Measurements from ENCODE around the gene MBOAT1.

Gene MBOAT1

DNA sequence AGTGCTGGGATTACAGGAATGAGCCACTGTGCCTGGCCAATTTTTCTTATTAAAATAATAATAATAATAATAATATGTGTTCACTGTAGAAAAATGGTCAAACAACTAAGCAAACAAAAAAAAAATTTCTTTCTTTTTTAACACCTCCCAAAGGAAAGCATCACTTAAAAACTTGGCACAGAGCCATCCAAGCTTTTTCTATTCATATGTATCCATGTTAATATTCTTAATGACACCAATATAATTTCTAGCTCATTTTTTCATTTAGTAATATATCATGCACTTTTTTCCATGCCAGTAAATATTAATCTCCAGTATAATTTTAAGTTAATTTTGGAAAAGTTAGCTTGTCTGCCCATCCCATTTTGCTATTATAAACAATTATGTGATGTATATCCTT is 101.8 kb downstream of the MBOAT1 start:
- H3K4me3 Mint-ChIP-seq: no peak overlapping the region
- no peak overlapping the region for H3K27ac Mint-ChIP-seq
- H3K9me3 Mint-ChIP-seq: no peaks in the 10 kb centered on the region
- H3K36me3 Mint-ChIP-seq (ENCODE audit: low read depth): peaks cover 6% of the 10 kb centered on the region
- ATAC-seq (no peak), DNase-seq (no peak)
- H3K4me1 Mint-ChIP-seq: no peaks in the 10 kb centered on the region
- H3K27me3 Mint-ChIP-seq: no peaks in the 10 kb centered on the region

DNA sequence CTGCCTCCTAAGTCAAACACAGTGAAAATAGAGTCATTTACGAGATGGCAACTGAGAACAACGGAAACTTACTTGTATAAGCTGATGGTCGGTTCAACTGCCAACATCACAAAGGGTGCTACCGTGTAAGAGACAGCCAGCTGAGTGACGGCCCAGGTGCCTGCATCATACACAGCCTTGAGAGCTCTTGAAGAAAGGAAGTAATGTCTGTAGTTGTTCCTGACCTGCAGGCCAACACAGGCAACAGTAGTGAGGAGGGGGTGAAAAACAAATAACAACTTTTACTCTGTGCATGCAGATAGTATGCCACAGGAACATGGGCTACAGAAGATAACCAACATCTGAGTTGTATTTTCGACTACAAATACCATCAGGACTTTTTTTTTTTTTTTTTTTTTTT is 102.7 kb downstream of the MBOAT1 start:
- no peaks in the 10 kb centered on the region for H3K9me3 Mint-ChIP-seq
- ATAC-seq: no peak
- no peaks in the 10 kb centered on the region for H3K4me1 Mint-ChIP-seq
- peaks cover 6% of the 10 kb centered on the region for H3K36me3 Mint-ChIP-seq (ENCODE audit: low read depth)
- H3K4me3 Mint-ChIP-seq: no peak overlapping the region
- H3K27me3 Mint-ChIP-seq: no peaks in the 10 kb centered on the region
- no peak for DNase-seq
- no peak overlapping the region for H3K27ac Mint-ChIP-seq

DNA sequence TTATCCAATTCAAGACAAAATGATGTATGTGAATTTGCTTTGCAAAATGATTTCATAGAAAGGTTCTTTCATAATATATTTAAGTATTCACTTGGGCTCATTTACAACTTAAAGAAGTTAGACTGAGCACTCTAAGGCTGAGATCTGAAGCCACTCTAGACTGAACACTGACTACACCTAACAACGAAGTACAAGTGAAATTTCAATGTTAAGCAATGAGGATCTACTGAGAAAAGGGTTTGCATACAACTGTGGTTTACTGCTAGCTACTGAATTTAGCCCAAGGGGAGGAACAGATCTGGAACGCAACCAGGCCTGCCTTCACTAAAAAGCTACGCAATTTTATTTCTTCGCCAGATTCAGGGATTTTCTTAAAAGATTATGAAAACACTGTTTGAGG is 106.4 kb downstream of the MBOAT1 start:
- Mint-ChIP-seq H3K27ac (no peak overlapping the region), H3K9me3 (no peaks in the 10 kb centered on the region), H3K36me3 (ENCODE audit: low read depth) (peaks cover 5% of the 10 kb centered on the region), H3K27me3 (no peaks in the 10 kb centered on the region), H3K4me3 (no peak overlapping the region), H3K4me1 (no peaks in the 10 kb centered on the region)
- DNase-seq: no peak
- ATAC-seq: no peak

DNA sequence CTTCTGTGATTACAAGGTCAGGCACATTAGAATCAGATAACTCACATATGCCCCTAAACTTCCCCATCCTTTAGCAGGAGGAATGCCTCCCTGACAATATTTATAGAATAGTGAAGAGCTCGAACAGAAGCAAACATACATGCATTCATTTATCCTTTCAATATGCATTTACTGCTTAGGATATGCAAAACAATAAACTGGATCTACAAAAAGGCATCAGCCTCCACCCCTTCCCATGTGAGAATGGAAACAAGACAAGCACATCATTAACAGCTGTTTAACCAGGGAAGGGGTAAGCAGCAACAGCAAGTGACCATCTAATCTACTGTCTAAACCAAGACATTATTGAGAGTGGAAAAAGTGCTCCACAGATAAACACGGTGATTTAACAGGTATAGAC is 107.6 kb downstream of the MBOAT1 start:
- DNase-seq (no peak), ATAC-seq (no peak)
- Mint-ChIP-seq H3K4me1 (no peaks in the 10 kb centered on the region), H3K27me3 (no peaks in the 10 kb centered on the region), H3K27ac (no peak overlapping the region), H3K9me3 (no peaks in the 10 kb centered on the region), H3K4me3 (no peak overlapping the region), H3K36me3 (ENCODE audit: low read depth) (peaks cover 5% of the 10 kb centered on the region)

DNA sequence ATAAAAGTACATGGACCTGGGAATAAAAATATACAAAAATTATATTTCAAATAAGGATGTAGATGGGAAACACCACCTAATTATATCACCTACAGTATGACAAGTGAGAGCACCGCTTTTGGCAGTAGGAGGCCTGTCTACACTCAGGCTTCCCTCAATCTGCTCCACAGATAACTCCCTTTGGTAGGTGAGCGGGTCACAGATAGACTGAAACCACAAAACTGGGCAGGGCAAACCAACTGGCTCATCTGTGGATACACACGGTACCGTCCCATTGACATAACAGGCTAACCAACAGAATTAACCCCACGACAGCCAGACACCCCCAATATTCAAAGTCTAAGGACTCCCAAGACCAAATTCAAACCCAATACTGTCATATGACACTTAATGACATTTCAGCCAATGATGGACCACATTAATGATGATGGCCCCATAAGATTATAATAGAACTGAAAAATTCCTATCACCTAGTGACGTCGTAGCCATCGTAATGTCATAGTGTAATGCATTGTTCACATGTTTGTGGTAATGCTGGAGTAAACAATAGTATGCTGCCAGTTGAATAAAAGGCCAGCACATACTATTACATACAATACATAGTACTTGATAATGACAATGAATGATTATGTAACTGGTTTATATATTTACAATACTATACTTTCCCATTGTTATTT is 109.7 kb downstream of the MBOAT1 start:
- H3K27ac Mint-ChIP-seq: no peak overlapping the region
- H3K4me1 Mint-ChIP-seq: no peaks in the 10 kb centered on the region
- ATAC-seq: no peak
- H3K27me3 Mint-ChIP-seq: no peaks in the 10 kb centered on the region
- no peak overlapping the region for H3K4me3 Mint-ChIP-seq
- H3K9me3 Mint-ChIP-seq: no peaks in the 10 kb centered on the region
- H3K36me3 Mint-ChIP-seq (ENCODE audit: low read depth): peaks cover 2% of the 10 kb centered on the region
- no peak for DNase-seq

DNA sequence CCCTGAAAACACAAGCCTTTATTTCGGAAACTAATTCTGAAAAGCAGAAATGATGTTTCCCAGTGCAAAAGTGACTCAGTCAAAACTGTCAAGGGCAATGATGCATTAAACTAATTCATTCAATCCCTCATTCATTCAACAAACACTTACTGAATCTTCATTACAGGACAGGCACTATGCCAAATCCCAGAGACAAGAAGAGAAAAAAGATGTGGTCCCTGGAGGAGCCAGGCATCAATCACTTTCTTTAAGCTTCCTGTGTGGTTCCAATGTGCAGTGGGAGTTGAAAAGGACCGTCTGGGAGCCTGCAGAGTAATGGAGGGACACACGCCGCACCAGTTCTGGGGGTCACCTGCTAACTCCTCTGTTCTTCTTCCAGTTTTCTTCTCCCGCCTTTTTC is 113.1 kb downstream of the MBOAT1 start:
- DNase-seq (no peak), ATAC-seq (no peak)
- Mint-ChIP-seq H3K4me3 (no peak overlapping the region), H3K4me1 (no peaks in the 10 kb centered on the region), H3K27me3 (no peaks in the 10 kb centered on the region), H3K27ac (no peak overlapping the region), H3K9me3 (no peaks in the 10 kb centered on the region), H3K36me3 (ENCODE audit: low read depth) (peaks cover 2% of the 10 kb centered on the region)

DNA sequence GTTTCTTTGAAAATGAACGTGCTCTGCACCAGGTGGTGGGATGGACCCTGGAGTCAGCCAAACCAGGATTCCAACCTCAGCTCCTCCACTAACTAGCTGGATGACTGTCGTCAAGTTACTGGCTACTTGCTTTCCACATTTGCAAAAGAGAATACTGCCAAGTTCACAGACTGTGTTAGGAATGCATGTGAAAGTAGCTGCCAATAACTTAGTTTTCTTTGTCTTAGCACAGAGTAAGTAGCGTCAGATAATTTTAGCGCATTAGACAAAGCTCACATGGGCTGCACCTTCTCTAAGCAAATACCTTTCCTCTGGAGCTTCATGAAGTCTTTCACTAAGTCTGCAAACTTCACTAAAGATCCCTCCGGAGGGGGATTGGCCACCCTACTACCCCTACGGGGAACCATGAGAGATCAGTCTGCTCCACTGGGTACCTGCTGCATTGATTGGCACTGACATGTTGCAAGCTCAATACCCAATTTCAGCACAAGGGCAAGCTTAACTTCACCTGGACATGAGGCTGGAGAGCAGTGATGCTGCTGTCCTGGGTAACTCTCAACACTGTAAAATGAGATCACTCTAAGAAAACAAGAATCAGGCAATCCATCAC is 113.9 kb downstream of the MBOAT1 start:
- no peak overlapping the region for H3K27ac Mint-ChIP-seq
- H3K9me3 Mint-ChIP-seq: no peaks in the 10 kb centered on the region
- no peak for ATAC-seq
- DNase-seq: no peak
- H3K4me1 Mint-ChIP-seq: no peaks in the 10 kb centered on the region
- no peak overlapping the region for H3K4me3 Mint-ChIP-seq
- no peaks in the 10 kb centered on the region for H3K27me3 Mint-ChIP-seq
- peaks cover 2% of the 10 kb centered on the region for H3K36me3 Mint-ChIP-seq (ENCODE audit: low read depth)

DNA sequence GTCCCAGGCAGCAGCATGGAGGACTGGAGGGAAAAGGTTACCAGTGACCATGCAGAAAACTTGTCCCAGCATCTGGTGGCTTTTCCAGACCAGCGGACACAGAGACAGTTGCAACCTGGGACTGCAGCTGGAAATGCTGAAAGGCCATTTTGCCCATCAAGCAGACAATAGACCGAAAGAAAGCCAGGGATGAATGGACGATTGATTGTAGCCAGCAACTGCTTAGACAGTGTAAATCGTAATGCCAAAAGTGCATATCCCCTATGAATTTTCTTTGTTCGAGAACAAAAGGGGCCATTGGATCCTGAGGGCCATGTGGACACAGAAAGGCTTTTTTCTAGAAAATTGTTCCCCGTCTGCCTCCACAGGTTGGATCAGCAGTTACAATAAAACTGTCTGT is 115.7 kb downstream of the MBOAT1 start:
- ATAC-seq (no peak), DNase-seq (no peak)
- Mint-ChIP-seq H3K4me1 (no peaks in the 10 kb centered on the region), H3K27ac (no peak overlapping the region), H3K9me3 (no peaks in the 10 kb centered on the region), H3K27me3 (no peaks in the 10 kb centered on the region), H3K36me3 (ENCODE audit: low read depth) (no peaks in the 10 kb centered on the region), H3K4me3 (no peak overlapping the region)

DNA sequence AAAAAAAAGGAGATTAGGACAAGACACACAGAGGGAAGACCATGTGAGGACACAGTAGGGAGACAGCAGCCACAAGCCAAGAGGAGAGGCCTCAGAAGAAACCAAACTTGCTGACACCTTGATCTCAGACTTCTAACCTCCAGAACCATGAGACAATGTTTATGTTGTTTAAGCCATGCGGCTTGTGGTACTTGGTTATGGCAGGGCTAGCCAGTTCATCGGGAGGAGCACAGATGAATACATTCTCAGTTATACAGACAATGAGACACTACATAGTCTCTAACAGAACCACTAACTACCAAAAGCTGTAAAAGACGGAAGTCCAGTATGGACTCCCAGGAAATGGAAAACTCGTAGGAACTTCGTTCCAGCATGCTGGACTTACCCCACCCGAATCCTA is 116.8 kb downstream of the MBOAT1 start:
- Mint-ChIP-seq H3K27ac (no peak overlapping the region), H3K4me3 (no peak overlapping the region), H3K27me3 (no peaks in the 10 kb centered on the region), H3K36me3 (ENCODE audit: low read depth) (no peaks in the 10 kb centered on the region), H3K9me3 (no peaks in the 10 kb centered on the region), H3K4me1 (no peaks in the 10 kb centered on the region)
- DNase-seq (no peak), ATAC-seq (no peak)

DNA sequence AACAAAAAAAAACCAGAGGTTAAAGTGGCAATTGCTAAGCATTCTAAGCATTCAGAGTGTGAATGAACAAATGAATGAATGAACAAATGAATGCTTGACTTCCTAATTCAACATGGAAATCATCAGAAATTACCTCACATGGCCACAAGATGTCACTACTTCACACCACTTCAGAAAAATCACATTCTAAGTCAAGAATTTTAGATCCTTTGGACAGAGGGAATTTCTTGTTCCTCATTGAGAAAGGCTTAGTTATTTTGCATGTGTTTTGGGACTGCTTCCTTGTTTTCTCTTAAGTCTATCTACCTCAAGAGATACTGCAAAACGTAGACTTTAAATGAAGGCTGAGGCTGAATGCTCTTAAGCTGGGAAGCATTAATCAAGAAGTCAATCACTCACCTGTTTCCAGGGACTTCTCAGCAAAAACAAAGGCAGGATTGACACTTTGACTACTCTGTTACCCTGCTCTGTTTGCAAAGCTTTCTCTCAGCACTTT is 120.2 kb downstream of the MBOAT1 start:
- DNase-seq: no peak
- Mint-ChIP-seq H3K27me3 (no peaks in the 10 kb centered on the region), H3K36me3 (ENCODE audit: low read depth) (no peaks in the 10 kb centered on the region), H3K4me1 (no peaks in the 10 kb centered on the region), H3K4me3 (no peak overlapping the region), H3K27ac (no peak overlapping the region), H3K9me3 (no peaks in the 10 kb centered on the region)
- no peak for ATAC-seq

DNA sequence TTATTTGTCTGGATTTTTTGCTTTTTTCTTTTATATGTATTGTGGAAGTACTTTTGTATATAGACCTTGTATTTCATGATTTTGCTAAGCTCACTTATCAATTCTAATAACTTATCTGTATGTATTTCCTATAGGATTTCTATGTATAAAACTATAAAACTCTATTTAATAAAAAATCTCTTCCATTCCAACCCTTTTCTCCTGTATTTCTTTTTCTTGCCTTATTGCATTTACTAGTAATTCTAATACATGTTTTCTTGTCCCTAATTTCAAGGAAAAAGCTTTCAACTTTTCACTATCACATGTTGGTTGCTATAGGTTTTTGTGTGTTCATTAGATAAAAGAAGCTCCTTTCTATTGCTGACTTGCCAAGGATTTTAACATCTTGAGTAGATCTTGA is 125.3 kb downstream of the MBOAT1 start:
- Mint-ChIP-seq H3K9me3 (no peaks in the 10 kb centered on the region), H3K27ac (no peak overlapping the region), H3K27me3 (no peaks in the 10 kb centered on the region), H3K4me3 (no peak overlapping the region), H3K4me1 (no peaks in the 10 kb centered on the region), H3K36me3 (ENCODE audit: low read depth) (no peaks in the 10 kb centered on the region)
- no peak for DNase-seq
- no peak for ATAC-seq

DNA sequence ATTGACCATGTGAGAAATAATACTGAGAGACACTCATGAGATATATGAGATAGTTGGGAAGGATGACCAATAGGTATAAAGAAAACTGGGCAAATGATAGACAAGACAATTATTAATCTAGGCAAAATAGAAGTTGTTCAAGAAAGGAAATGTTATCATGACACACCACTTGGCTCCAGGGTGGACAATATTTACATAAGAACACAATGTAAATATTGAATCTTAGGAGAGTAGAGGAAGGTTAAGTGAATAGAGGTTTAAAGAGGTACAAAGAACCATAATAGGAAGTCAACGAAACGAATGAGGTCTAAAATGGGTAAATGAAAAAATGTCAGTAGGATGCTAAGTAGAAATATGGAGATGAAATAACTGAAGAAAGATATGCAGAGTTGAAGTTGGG is 126.5 kb downstream of the MBOAT1 start:
- no peak overlapping the region for H3K27ac Mint-ChIP-seq
- ATAC-seq (no peak), DNase-seq (no peak)
- H3K4me1 Mint-ChIP-seq: no peaks in the 10 kb centered on the region
- H3K36me3 Mint-ChIP-seq (ENCODE audit: low read depth): no peaks in the 10 kb centered on the region
- no peaks in the 10 kb centered on the region for H3K27me3 Mint-ChIP-seq
- H3K4me3 Mint-ChIP-seq: no peak overlapping the region
- H3K9me3 Mint-ChIP-seq: no peaks in the 10 kb centered on the region

DNA sequence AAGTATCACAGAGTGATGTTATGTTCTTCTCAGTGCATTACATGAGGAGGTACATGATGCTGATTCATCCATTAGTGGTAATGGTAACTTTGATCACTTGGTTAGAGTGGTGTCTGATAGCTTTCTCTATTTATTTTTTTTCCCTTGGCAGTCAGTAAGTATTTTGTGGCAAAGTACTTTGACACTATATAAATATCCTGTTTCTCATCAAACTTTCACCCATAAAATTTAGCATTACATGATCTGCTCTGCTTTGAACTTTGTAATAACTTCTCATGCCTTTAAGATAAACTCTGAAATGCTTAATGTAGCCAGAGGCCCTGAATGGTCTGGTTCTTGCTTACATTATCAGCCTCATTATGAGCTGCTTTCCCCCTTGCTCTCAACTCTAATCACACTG is 127.9 kb downstream of the MBOAT1 start:
- DNase-seq (no peak), ATAC-seq (no peak)
- H3K4me1 Mint-ChIP-seq: no peaks in the 10 kb centered on the region
- H3K27me3 Mint-ChIP-seq: no peaks in the 10 kb centered on the region
- no peak overlapping the region for H3K27ac Mint-ChIP-seq
- H3K4me3 Mint-ChIP-seq: no peak overlapping the region
- H3K9me3 Mint-ChIP-seq: peaks cover 2% of the 10 kb centered on the region
- H3K36me3 Mint-ChIP-seq (ENCODE audit: low read depth): no peaks in the 10 kb centered on the region

DNA sequence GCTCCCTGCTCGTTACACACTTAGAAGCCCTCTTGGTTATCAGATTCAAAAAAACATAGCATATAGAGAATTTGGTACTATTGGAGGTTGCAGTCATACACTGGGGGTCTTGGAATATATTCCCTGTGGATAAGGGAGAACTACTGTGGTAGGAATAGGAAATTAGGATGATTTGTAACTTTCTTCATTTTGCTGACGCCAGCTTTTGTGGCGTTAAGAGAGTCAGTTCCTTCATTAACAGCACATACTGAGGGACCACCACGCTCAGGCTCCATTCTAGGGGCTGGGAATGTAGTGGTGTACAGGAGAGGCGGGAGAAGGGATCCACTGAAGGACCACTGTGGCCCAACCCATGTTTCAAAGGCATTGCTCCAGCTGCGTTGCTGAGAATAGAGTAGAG is 140.3 kb downstream of the MBOAT1 start:
- DNase-seq (no peak), ATAC-seq (no peak)
- Mint-ChIP-seq H3K9me3 (peaks cover 7% of the 10 kb centered on the region), H3K4me3 (no peak overlapping the region), H3K27ac (no peak overlapping the region), H3K27me3 (peaks cover 2% of the 10 kb centered on the region), H3K36me3 (ENCODE audit: low read depth) (no peaks in the 10 kb centered on the region), H3K4me1 (no peaks in the 10 kb centered on the region)

DNA sequence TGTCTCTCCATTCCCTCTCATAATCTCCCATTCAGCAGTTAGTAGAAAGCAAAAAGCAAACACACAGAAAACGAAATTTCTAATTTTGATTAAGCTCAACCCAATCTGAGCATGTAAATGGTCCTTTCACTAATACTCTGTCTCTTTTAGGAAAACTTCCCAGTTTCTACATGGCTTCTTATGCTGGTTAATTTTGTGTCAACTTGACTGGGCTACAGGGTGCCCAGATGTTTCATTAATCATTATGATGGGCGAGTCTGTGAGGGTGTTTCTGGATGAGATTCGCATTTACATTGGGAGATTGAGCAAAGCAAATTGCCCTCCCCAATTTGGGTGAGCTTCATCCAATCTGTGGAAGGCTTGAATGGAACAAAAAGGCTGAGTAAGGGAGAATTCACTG is 142.2 kb downstream of the MBOAT1 start:
- H3K9me3 Mint-ChIP-seq: peaks cover 4% of the 10 kb centered on the region
- no peak for ATAC-seq
- H3K27ac Mint-ChIP-seq: no peak overlapping the region
- DNase-seq: no peak
- H3K27me3 Mint-ChIP-seq: peaks cover 3% of the 10 kb centered on the region
- H3K4me1 Mint-ChIP-seq: no peaks in the 10 kb centered on the region
- H3K4me3 Mint-ChIP-seq: no peak overlapping the region
- no peaks in the 10 kb centered on the region for H3K36me3 Mint-ChIP-seq (ENCODE audit: low read depth)

Measured in activated naive CD8-positive, alpha-beta T cell treated with anti-CD3 and anti-CD28 coated beads, Interleukin-2, amount 50 U/mL, for 24 hours (primary cell).